Measurements from ENCODE around the gene C18orf63.

The C18orf63 gene

GRCh38 chr18:74360852-74361655 lies 45.4 kb downstream of the C18orf63 start:
- TF ChIP-seq CTCF (IDR thresholded peaks at IDR 0.05; ENCODE audit: insufficient read depth, missing control alignments): no peak
- DNase-seq (ENCODE audit: insufficient read length, low spot score) (no peak), FAIRE-seq (peak; percentile 53)

GRCh38 chr18:74367905-74368304 lies 52.3 kb downstream of the C18orf63 start:
- TF ChIP-seq CTCF (IDR thresholded peaks at IDR 0.05; ENCODE audit: insufficient read depth, missing control alignments): no peak
- no peak for FAIRE-seq
- no peak for DNase-seq (ENCODE audit: insufficient read length, low spot score)

- peak; percentile 41 for FAIRE-seq
- no peak for DNase-seq (ENCODE audit: insufficient read length, low spot score)
- no peak for TF ChIP-seq CTCF (IDR thresholded peaks at IDR 0.05; ENCODE audit: insufficient read depth, missing control alignments)
Measured at GRCh38 chr18:74368901-74369705, 53.5 kb downstream of the C18orf63 start.

- TF ChIP-seq CTCF (IDR thresholded peaks at IDR 0.05; ENCODE audit: insufficient read depth, missing control alignments): no peak
- FAIRE-seq (no peak), DNase-seq (ENCODE audit: insufficient read length, low spot score) (no peak)
Measured at GRCh38 chr18:74370115-74370514, 54.5 kb downstream of the C18orf63 start.

GRCh38 chr18:74373428-74373827 lies 57.8 kb downstream of the C18orf63 start:
- no peak for TF ChIP-seq CTCF (IDR thresholded peaks at IDR 0.05; ENCODE audit: insufficient read depth, missing control alignments)
- no peak for FAIRE-seq
- no peak for DNase-seq (ENCODE audit: insufficient read length, low spot score)

- TF ChIP-seq CTCF (IDR thresholded peaks at IDR 0.05; ENCODE audit: insufficient read depth, missing control alignments): no peak
- no peak for DNase-seq (ENCODE audit: insufficient read length, low spot score)
- no peak for FAIRE-seq
Measured at GRCh38 chr18:74375999-74376398, 60.4 kb downstream of the C18orf63 start.

GRCh38 chr18:74376523-74376922 lies 60.9 kb downstream of the C18orf63 start:
- DNase-seq (ENCODE audit: insufficient read length, low spot score): no peak
- no peak for FAIRE-seq
- no peak for TF ChIP-seq CTCF (IDR thresholded peaks at IDR 0.05; ENCODE audit: insufficient read depth, missing control alignments)

Measured in D721Med (cell line).